ENCODE results near the gene TMEM258. TPM values are rescaled to one million over a fixed set of nuclear protein-coding genes. Genes with fewer than 3 reads are reported as not detected.

The TMEM258 gene
- total and polyA plus RNA-seq, 9 of the 15 experiments (the other 6 are each of a cell fraction or from before 2014, with no cell fraction given) = 97.2 to 856 (median 231) TPM

GRCh38 chr11:61769169-61769920, 23.1 kb downstream of the TMEM258 start (continued):
- TF ChIP-seq MBD1 (CRISPR knock-in tag; IDR thresholded peaks at IDR 0.05) (no peak), AFF1 (IDR thresholded peaks at IDR 0.05; ENCODE audit: low read depth in 1 of 2, partially characterized antibody in 2 of 2) (no peak), NRF1 (conservative IDR thresholded peaks at IDR 0.05 in 1 of 2, IDR thresholded peaks at IDR 0.05 in 1 of 2) (no peak)

Measured in K562 (cell line).